GM21737 (cell line): ENCODE measurements around the gene ARRDC4.

Experiments
- ATAC-seq: cut with Tn5 transposase; IDR thresholded peaks from one replicate; pipeline ENCODE4 v1.9.1; 2021; ENCODE audit warnings: mild to moderate bottlenecking, moderate library complexity; ENCODE audit not compliant: unreplicated experiment

Gene ARRDC4

GRCh38 chr15:97960364-97961066 is at the start of gene ARRDC4:
TSS of gene ARRDC4 (plus strand) at chr15:97960703. CDS start at chr15:97960862, 159 bp downstream.
- ATAC-seq: peak; percentile 92

GRCh38 chr15:97914711-97915110 is 45.8 kb upstream of the ARRDC4 start:
- ATAC-seq: no peak

DNA sequence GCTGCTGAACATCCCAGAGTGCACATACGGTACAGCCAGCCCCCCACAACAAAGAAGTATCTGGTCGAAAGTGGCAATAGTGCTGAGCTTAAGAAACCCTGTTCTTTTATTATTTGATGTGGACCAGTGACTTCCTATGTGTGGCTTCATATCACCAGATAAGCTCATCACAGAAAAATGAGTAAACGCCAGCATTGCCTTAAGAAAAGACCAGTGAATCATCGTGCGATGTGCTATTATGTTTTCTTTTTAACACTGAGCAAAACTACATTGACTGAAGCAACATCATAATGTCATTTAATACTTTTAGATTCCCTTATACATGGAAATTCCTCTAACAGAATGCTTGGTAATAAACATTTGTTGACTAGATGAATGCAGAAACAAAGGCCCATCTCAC is 45.2 kb upstream of the ARRDC4 start:
- no peak for ATAC-seq

DNA sequence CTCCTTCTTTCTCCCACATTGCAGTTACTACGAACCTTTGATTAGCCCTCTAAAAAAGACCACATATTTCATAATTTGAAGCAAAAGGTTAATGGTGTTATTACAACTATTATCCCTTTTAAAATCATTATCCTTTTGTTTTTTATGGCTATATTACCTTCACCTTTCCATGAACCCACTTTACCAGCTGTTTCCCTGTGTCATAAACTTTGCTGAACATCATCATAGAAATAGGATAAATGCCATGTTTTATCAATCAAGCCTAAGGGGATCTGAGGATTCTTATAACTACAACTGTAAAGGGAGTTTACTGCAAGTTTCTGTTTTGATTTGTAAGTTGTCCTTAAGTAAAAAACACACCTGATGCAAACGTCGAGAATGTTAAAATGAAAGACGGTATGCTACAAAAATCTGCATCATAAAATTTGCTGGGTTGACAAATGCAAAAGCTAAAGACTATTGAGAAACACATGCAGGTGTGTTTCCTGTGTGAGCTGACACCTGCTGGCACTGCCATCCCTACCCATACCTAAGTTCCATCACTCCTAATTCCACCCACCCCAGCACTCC is 39.1 kb upstream of the ARRDC4 start:
- ATAC-seq: no peak

GRCh38 chr15:97929456-97930229 is 30.9 kb upstream of the ARRDC4 start:
- ATAC-seq: no peak

DNA sequence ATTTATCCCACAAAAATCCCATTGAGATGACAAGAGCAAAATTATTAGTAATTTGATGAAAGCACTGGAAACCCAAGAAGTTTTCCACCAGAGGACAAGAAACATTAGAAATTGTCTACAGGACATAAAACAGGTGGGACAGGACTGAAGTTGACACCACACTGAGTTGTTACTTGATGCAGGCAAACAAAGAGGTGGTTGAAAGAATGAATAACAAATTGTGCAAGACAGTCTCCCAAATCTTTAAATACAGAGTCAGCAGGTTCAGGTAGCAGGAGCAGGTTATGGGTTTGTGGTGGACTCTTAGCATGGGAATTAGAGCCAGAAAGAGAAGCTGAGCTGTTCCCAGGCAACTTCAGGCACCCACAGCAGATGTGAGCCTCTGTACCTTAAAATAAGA is 30.3 kb upstream of the ARRDC4 start:
- ATAC-seq: no peak

DNA sequence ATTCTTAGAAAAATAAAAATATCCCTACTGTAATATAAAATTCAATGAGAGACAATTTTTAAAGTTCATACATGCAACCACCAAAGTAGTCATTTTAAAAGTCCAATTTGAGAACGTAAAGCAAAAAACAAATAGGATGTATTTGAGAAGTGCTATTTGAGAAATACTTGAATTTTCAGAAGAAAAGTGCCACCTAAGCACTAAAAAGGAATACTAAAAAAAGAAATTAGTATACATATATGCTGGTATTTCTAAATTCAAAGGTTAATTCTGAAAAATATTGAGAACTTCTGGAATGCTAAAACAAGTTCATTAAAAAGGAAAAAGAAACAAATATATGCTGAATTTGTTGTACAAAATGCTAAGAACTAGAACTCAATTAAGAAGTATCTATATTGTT is 29.2 kb upstream of the ARRDC4 start:
- no peak for ATAC-seq

DNA sequence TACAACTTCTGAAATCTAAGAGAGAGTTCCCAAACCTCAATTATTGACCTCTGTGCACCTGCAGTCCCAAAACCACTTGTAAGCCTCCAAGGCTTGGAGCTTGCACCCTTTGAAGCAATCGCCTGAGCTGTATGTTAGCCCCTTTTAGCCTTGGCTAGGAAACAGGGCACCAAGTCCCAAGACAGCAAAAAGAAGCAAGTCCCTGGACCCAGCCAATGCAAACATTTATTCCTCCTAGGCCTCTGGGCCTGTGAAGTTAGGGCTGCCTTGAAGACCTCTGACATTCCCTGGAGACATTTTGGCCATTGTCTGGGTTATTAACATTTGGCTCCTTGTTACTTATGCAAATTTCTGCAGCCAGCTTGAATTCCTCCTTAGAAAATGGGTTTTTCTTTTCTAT is 26.9 kb upstream of the ARRDC4 start:
- ATAC-seq: no peak

- ATAC-seq: no peak
Observed at GRCh38 chr15:97940993-97941392, 19.5 kb upstream of the ARRDC4 start.

GRCh38 chr15:97941572-97941971 is 18.9 kb upstream of the ARRDC4 start:
- no peak for ATAC-seq

GRCh38 chr15:97944724-97945123 is 15.8 kb upstream of the ARRDC4 start:
- ATAC-seq: no peak

DNA sequence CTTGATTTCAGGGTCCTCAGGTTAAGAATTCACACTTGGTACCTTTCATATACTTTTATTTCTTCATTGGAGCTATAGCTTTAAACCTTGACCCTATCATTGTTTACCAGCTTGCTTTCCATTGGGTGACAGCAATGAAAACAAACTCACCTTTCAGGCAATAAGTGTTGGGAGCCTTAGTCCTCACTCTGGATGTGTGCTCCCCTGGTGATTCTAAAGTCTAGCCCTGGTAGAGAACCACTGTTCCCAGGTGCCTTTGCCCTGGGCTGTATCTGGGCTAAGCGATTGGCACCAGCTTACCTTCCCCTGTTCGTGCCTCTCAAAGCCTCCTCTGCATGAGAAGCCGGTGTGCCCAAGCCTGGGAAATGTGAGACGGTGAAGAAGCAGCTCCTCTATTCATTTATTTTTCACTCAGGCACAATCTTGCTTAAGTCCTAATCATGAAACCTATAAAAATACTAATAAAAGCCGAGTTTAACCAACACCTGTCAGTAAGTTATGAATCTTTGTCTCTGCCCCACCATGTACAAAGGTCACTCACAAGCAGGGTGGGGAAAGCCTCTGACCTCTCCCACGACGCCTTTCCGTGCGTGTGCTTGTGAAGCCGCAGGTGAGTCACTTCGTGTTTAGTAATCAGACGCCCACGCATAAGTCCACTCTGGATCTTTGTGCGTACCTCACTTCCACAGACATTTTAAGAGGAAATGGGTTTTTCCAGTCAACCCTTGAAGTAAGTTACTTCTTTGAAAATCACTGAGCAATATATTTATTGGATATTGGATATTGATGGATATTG is 12.8 kb upstream of the ARRDC4 start:
- ATAC-seq: no peak

GRCh38 chr15:97953254-97953653 is 7.2 kb upstream of the ARRDC4 start:
- no peak for ATAC-seq

DNA sequence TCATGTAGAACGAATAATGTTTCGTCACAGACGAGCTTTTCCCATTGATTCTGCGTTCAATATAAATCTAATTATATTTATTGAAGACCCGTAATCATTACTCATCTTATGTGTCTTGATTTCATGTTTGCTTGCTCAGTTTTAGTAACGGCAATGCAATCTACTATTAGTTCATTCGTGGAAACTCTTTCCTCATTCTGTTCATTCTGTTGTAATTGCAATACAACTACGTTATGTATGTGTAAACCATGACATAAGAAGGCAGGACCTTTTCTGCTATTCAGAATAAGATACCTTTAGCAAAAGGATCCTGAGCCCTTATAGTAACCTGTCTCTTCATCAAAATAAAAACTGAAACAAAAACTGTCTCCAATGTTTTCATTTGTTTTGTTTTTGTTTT is 6.8 kb upstream of the ARRDC4 start:
- no peak for ATAC-seq

DNA sequence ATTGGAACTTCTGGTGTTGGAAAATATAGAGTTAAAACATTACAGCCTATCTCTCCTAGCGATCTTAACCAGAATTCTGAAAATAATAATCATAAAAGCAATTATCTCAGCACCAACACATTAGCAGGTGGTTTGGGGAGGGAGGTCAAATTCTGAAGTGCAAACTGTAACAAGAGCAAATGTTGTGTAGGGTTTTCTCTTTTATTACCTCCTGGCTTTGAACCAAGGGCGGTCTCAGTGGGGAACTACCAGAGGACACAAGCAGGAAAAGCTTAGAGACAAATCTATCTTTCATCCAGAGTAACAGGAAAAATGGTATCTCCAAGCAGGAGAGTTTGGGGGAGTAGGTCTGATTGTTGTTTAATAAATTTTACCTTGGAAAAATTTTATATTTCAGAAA is 5.5 kb upstream of the ARRDC4 start:
- ATAC-seq: no peak

DNA sequence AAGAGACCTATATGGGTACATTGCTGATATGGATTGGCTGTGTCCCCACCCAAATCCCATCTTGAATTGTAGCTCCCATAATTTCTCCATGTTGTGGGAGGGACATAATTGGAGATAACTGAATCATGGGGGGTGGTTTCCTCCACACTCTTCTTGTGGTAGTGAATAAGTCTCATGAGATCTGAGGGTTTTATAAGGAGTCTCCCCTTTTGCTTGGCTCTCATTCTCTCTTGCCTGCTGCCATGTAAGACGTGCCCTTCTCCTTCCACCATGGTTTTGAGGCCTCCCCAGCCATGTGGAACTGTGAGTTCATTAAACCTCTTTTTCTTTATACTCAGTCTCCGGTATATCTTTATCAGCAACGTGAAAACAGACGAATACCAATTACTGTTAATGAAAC is 5.0 kb upstream of the ARRDC4 start:
- no peak for ATAC-seq

DNA sequence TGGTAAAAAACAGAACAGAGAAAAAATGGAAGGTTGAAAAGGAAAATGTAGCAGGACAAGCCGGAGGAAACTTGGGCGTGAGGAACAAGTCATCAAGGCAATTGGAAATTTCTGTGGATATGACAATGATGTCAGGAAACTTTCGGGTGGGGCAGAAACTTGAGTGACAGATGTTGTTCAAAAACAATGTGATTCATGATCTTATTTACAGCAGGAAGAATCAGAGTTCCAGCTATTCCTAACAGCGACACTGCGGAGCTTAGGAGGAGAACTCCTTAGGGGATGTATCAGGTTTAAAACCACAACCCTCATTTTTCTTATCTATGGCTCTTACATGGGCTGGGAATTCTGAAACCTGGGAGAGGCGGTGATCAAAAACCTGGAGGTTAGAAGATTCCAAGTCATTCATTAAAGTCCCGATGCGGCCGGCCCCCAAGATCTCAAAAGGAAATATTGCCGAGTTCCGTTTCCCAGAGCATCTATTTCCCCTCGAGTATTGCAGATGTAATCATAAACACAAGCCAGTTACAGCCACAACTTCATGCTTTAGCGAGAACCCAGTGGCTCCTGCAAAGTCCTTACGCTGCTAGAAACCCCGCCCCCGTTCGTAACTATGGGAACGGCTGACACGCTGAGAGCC is 659 bp upstream of the ARRDC4 start:
- no peak for ATAC-seq

DNA sequence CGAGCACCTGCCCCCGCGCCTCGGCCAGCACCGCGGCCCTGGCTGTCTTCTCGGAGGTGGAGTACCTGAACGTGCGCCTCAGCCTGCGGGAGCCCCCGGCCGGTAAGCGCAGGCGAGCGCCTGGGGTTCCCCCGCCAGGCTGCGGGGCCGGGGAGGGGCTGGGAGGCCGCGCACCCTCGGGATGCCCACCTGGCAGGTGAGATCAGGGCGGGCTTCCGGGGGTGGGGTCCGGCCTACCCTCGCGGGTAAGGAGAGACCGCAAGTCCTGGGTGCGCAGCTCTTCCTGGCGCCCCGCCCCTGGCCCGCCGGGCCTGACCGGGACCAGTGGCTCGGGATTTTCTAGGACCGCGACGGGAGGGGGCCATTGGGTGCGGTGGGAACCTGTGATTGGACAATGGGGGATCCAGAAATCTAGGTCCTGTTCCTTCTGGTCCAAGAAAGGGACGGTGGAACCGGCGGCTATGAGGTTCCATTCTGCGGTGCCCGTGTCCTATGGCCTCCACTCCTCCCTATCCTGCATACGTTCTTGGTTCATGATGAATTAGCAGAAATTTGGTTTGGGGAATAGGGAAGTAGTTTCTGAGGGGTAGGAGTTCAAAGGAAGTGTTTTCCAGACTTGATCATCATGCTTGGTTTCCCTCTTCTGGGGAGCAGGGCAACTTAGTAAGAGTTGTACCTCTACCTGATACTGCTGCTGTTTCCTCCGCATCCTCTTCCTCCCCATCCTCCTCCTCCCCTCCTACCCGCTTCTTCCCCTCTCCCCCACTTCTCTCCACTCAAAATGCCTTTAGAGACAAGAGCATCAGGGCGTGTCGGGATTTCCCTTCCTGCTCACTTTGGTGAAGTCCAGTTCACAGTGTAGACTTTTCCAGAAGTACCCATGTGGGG is 808 bp downstream of the ARRDC4 start:
- ATAC-seq: no peak

DNA sequence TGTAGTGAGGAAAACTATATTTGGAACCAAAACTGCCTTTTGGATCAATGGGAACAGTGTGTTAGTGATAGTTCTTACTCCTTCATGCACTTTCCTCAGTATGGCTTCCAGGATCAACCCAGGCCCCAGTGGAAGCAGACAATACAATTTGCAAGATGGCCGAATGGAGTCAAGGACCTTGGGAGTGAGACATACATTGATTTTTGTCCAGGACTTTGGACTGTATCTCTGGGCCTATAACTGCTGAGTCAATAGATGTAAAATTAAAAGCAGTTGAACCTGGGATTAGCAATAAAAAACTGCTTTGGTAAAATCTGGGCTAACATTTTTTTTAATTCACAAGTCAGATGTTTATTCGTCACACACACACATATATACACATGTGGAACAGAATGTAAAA is 1.8 kb downstream of the ARRDC4 start:
- no peak for ATAC-seq

GRCh38 chr15:97963779-97964178 is 3.3 kb downstream of the ARRDC4 start:
- no peak for ATAC-seq
